SK-N-SH (cell line): ENCODE results near the gene CLEC10A. TPM values are rescaled to one million over a fixed set of nuclear protein-coding genes. Genes with fewer than 3 reads are reported as not detected.
"Not testable (repeated sequence)": the region's sequence is repeated elsewhere in the genome, so short reads cannot be mapped to it uniquely, and the experiment has no call there.

Source experiments
- CTCF ChIA-PET: fragments of 300-600, 350-600 bp; formaldehyde crosslinking; extraction: SDS; loops from one replicate; lab custom pipeline; 2021; lab: Yijun Ruan, JAX
- POLR2A ChIA-PET: fragments of 350-600 bp; sonication (Branson Sonifier 250); formaldehyde crosslinking; extraction: SDS; loops from one replicate; lab custom pipeline; 2020; ENCODE audit warnings: antibody characterized with exemption, inconsistent platforms; lab: Yijun Ruan, JAX
- DNase-seq: peaks from one replicate; pipeline ENCODE4 v3.0.0; 2012
- H2AFZ ChIP-seq: fragments of 200-600 bp; sonication (generic); 2 replicates; pipeline ENCODE4 v1.8.1; 2016; ENCODE audit warnings: antibody characterized with exemption, mild to moderate bottlenecking, low read depth
- H3F3A ChIP-seq: fragments of 200-600 bp; sonication (generic); replicated peaks from 2 replicates; pipeline ENCODE3; 2016; ENCODE audit warnings: antibody characterized with exemption, mild to moderate bottlenecking; ENCODE audit not compliant: insufficient read depth
- H3K27ac ChIP-seq, 2 experiments: fragments of 200-500 bp in 1 of 2; fragments of 200-600 bp in 1 of 2; sonication (Bioruptor generic) in 1 of 2; sonication (generic), shearing (Covaris generic) in 1 of 2; 2 replicates each; pipeline versions ENCODE4 v1.5.1 to v1.6.1; 2014 to 2016; ENCODE audit warnings: low read depth in 2 of 2, inconsistent platforms in 1 of 2, low read length in 1 of 2, mild to moderate bottlenecking in 1 of 2, mixed read lengths in 1 of 2
- H3K27me3 ChIP-seq: fragments of 200-600 bp; sonication (generic), shearing (Covaris generic); 2 replicates; pipeline ENCODE4 v1.6.1; 2016; ENCODE audit warnings: mixed run types; ENCODE audit not compliant: insufficient read depth
- H3K36me3 ChIP-seq, 2 experiments: fragments of 200-500 bp in 1 of 2; fragments of 200-600 bp in 1 of 2; sonication (Bioruptor generic) in 1 of 2; sonication (generic) in 1 of 2; replicated peaks in 1 of 2; 2 replicates each; pipeline versions ENCODE3 to v1.5.1; 2014 to 2016; ENCODE audit warnings: low read length in 1 of 2, mild to moderate bottlenecking in 1 of 2; ENCODE audit not compliant: insufficient read depth in 2 of 2, control insufficient read depth in 1 of 2
- H3K4me1 ChIP-seq, 2 experiments: fragments of 200-500 bp in 1 of 2; fragments of 200-600 bp in 1 of 2; sonication (Bioruptor generic) in 1 of 2; sonication (generic), shearing (Covaris generic) in 1 of 2; 2 replicates each; pipeline versions ENCODE4 v1.5.1 to v1.6.1; 2014 to 2016; ENCODE audit warnings: low read depth in 1 of 2, low read length in 1 of 2, mixed run types in 1 of 2; ENCODE audit not compliant: insufficient read depth in 2 of 2, control insufficient read depth in 1 of 2
- H3K4me2 ChIP-seq: fragments of 200-600 bp; sonication (generic), shearing (Covaris generic); 2 replicates; pipeline ENCODE4 v1.6.1; 2017; ENCODE audit warnings: mixed run types
- H3K4me3 ChIP-seq, 2 experiments: fragments of 200-500 bp in 1 of 2; fragments of 200-600 bp in 1 of 2; sonication (Bioruptor generic) in 1 of 2; sonication (generic), shearing (Covaris generic) in 1 of 2; 2 replicates each; pipeline versions ENCODE4 v1.5.1 to v1.8.1; 2014 to 2016; ENCODE audit warnings: low read depth in 2 of 2, inconsistent platforms in 1 of 2, low read length in 1 of 2, mild to moderate bottlenecking in 1 of 2, mixed read lengths in 1 of 2, moderate library complexity in 1 of 2
- H3K79me2 ChIP-seq: fragments of 200-600 bp; sonication (generic); 2 replicates; pipeline ENCODE4 v1.8.1; 2017; ENCODE audit warnings: mild to moderate bottlenecking; ENCODE audit not compliant: insufficient read depth
- H3K9ac ChIP-seq: fragments of 200-600 bp; sonication (generic); 2 replicates; pipeline ENCODE4 v1.6.1; 2017; ENCODE audit warnings: mixed run types
- H3K9me2 ChIP-seq: fragments of 200-600 bp; sonication (generic); 2 replicates; pipeline ENCODE4 v1.6.1; 2017; ENCODE audit warnings: mixed run types
- H3K9me3 ChIP-seq: fragments of 200-600 bp; sonication (generic); 2 replicates; pipeline ENCODE4 v1.6.1; 2017; ENCODE audit warnings: mixed run types, mild to moderate bottlenecking, moderate library complexity
- H4K20me1 ChIP-seq: fragments of 200-600 bp; sonication (generic); 2 replicates; pipeline ENCODE4 v1.6.1; 2017; ENCODE audit warnings: mild to moderate bottlenecking, mixed run types; ENCODE audit not compliant: insufficient read depth
- EZH2phosphoT487 ChIP-seq: fragments of 200-600 bp; sonication (generic); IDR thresholded peaks from 2 replicates; pipeline ENCODE4 v1.6.1; 2017; ENCODE audit warnings: low read depth, mixed run types, mild to moderate bottlenecking, antibody characterized with exemption, moderate library complexity, borderline replicate concordance
- FOXJ3 ChIP-seq: sonication (generic); formaldehyde crosslinking; IDR thresholded peaks from 2 replicates; pipeline ENCODE4 v1.5.1; 2020; ENCODE audit warnings: mild to moderate bottlenecking, missing genetic modification reagents
- GABPA ChIP-seq: IDR thresholded peaks from 2 replicates; pipeline ENCODE4 v1.4.0; 2012; ENCODE audit warnings: low read depth, mild to moderate bottlenecking
- JUND ChIP-seq: IDR thresholded peaks from 2 replicates; pipeline ENCODE4 v1.4.0; 2012
- MEF2A ChIP-seq: IDR thresholded peaks from 2 replicates; pipeline ENCODE4 v1.4.0; 2012; ENCODE audit warnings: low read depth, borderline replicate concordance
- MXI1 ChIP-seq: IDR thresholded peaks from 2 replicates; pipeline ENCODE4 v1.6.1; 2012; ENCODE audit warnings: mild to moderate bottlenecking, low read depth, low read length, improper control_type of control experiment
- REST ChIP-seq: IDR thresholded peaks from 2 replicates; pipeline ENCODE4 v1.6.1; 2012; ENCODE audit warnings: mild to moderate bottlenecking, low read depth, low read length, moderate library complexity
- RFX5 ChIP-seq: IDR thresholded peaks from 2 replicates; pipeline ENCODE4 v1.6.1; 2012; ENCODE audit warnings: mild to moderate bottlenecking, improper control_type of control experiment, low read length
- SIN3A ChIP-seq: IDR thresholded peaks from 2 replicates; pipeline ENCODE4 v1.6.1; 2012; ENCODE audit warnings: low read depth, mild to moderate bottlenecking, low read length, moderate library complexity, borderline replicate concordance
- SMC3 ChIP-seq: IDR thresholded peaks from 2 replicates; pipeline ENCODE4 v1.6.1; 2012; ENCODE audit warnings: low read depth, low read length, improper control_type of control experiment
- TCF12 ChIP-seq: IDR thresholded peaks from 2 replicates; pipeline ENCODE4 v1.4.0; 2012
- TEAD4 ChIP-seq: IDR thresholded peaks from 2 replicates; pipeline ENCODE4 v1.4.0; 2012; ENCODE audit warnings: mild to moderate bottlenecking, borderline replicate concordance; ENCODE audit not compliant: insufficient read depth
- whole genome bisulfite sequencing: methylation state at CpG from one replicate; pipeline ENCODE4 v1.1.6; 2017; ENCODE audit warnings: low lambda C conversion rate; 5-methylcytosine and 5-hydroxymethylcytosine counted together
- polyA plus RNA-seq, 3 experiments: library from polyadenylated mRNA; depleted of rRNA; stranded (reverse); fragments of >200 nt; gene quantifications; 2 replicates each; pipeline ENCODE4 v1.2.3, GENCODE V29; 2012
- TF ChIP-seq, protein P1 (sequence below): IDR thresholded peaks from 2 replicates; pipeline ENCODE4 v1.4.0; 2012; ENCODE audit warnings: low read depth

Gene CLEC10A
- polyA plus RNA-seq, 1 of the 3 experiments (the other 2 are of a cell fraction): not detected

DNA sequence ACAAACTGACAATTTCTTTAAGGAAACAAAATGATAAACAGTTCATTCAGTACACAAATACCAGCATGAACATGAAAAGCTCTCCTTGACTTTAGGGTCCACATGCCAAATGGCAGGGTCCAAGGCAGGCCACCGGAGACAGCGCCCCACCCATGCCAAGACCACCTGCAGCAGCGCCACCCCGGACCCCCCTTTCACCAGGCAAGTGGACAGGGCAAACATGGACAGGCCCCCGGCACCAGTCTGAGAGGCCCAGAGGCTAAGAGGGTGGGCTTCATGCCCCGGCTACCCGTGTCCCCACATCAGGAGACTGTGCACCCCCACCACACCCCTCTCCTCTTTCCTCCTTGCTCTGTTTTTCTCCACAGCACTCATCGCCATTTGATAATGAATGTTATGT lies 49.3 kb upstream of the CLEC10A start:
- Histone ChIP-seq H3K4me1 (no peaks in the 10 kb centered on the region), H3K27ac (no peak overlapping the region), H3K36me3 (no peaks in the 10 kb centered on the region), H3F3A (no peaks in the 10 kb centered on the region), H4K20me1 (no peaks in the 10 kb centered on the region), H3K9me2 (no peaks in the 10 kb centered on the region), H2AFZ (no peak overlapping the region), H3K9ac (no peak overlapping the region), H3K4me3 (no peak overlapping the region), H3K79me2 (no peaks in the 10 kb centered on the region), H3K9me3 (no peaks in the 10 kb centered on the region), H3K4me2 (no peak overlapping the region), H3K27me3 (peaks cover 82% of the 10 kb centered on the region)
- ChIA-PET CTCF (interaction anchor here (1.2 to 3.2 kb wide), 4 partner anchors 17 to 83 kb away, joined by 3 to 13 read pairs (median 8); no protein-coding TSS in a partner anchor), POLR2A (no interaction called here)
- 20% methylated on average over 7 of the region's 8 CpGs for WGBS
- DNase-seq: no peak
- TF ChIP-seq REST: no peak
- TF ChIP-seq JUND: no peak
- TF ChIP-seq, protein P1, sequence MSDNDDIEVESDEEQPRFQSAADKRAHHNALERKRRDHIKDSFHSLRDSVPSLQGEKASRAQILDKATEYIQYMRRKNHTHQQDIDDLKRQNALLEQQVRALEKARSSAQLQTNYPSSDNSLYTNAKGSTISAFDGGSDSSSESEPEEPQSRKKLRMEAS: no peak
- no peak for TF ChIP-seq EZH2phosphoT487
- no peak for TF ChIP-seq SIN3A
- TF ChIP-seq MEF2A: no peak
- no peak for TF ChIP-seq TCF12

DNA sequence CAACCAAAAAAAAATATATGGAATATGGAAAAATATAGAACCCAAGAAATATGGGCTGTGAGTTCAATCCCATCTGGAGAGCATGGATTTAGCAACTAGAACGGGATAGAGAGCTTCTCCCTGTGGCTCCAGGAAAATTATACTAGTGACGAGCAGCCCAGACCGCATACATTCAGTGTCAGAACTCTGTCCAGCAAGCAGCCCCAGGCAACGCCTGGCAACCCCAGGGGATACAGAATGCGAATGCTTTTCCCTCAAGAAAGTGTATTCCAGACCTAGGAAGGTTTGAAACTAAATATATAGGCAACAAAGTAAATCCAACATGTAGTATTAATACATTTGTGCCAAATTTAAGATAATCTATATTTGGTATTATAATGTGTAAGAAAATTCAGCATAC lies 48.1 kb upstream of the CLEC10A start:
- ChIA-PET POLR2A (no interaction called here), CTCF (interaction anchor here (1.0 to 3.2 kb wide), 4 partner anchors 16 to 82 kb away, joined by 3 to 13 read pairs (median 6); no protein-coding TSS in a partner anchor)
- Histone ChIP-seq H3K4me2 (no peak overlapping the region), H3K4me3 (no peak overlapping the region), H2AFZ (no peak overlapping the region), H3K27me3 (peaks cover 83% of the 10 kb centered on the region), H3K9ac (no peak overlapping the region), H3K36me3 (no peaks in the 10 kb centered on the region), H4K20me1 (no peaks in the 10 kb centered on the region), H3K27ac (no peak overlapping the region), H3K79me2 (no peaks in the 10 kb centered on the region), H3K9me3 (no peaks in the 10 kb centered on the region), H3F3A (no peaks in the 10 kb centered on the region), H3K4me1 (no peaks in the 10 kb centered on the region), H3K9me2 (no peaks in the 10 kb centered on the region)
- DNase-seq: no peak
- TF ChIP-seq TEAD4: no peak
- TF ChIP-seq, protein P1: no peak
- no peak for TF ChIP-seq MXI1
- TF ChIP-seq TCF12: no peak
- TF ChIP-seq GABPA: no peak
- no peak for TF ChIP-seq FOXJ3 (CRISPR knock-in tag)
- TF ChIP-seq MEF2A: no peak
- no peak for TF ChIP-seq RFX5
- no peak for TF ChIP-seq SIN3A
- no peak for TF ChIP-seq SMC3
- 24% methylated on average over 5 of the region's 5 CpGs for WGBS

GRCh38 chr17:7127501-7127900 lies 47.5 kb upstream of the CLEC10A start:
- DNase-seq, H3K36me3 ChIP-seq, H3K27ac ChIP-seq, H3K4me2 ChIP-seq, H4K20me1 ChIP-seq, H3F3A ChIP-seq, H3K9ac ChIP-seq, H3K4me1 ChIP-seq, POLR2A ChIA-PET, H3K9me3 ChIP-seq, H2AFZ ChIP-seq, H3K9me2 ChIP-seq, H3K79me2 ChIP-seq, H3K4me3 ChIP-seq: not testable (repeated sequence)
- CTCF ChIA-PET: interaction anchor here (1.0 to 1.2 kb wide), 2 partner anchors 9 to 50 kb away, joined by 3 read pairs; no protein-coding TSS in a partner anchor
- H3K27me3 ChIP-seq: peaks cover 85% of the 10 kb centered on the region
- WGBS: 55% methylated on average over 5 of the region's 5 CpGs
